GM23338 (cell line): ENCODE data around the gene CLOCK.

Experiments used
- CREB1 ChIP-seq: fragments of 250-450 bp; sonication (Bioruptor Pico); IDR thresholded peaks from 2 replicates; pipeline ENCODE4 v1.5.0; 2020; ENCODE audit warnings: low read depth, mild to moderate bottlenecking, moderate library complexity
- CTCF ChIP-seq, 2 experiments: fragments of 200-600 bp in 1 of 2; sonication (generic) in 1 of 2; conservative IDR thresholded peaks; 2 replicates each; pipeline versions ENCODE4 v1.5.1 to v1.6.1; 2016 to 2017; ENCODE audit warnings: antibody characterized with exemption in 2 of 2, low read depth in 2 of 2, mild to moderate bottlenecking in 2 of 2, moderate library complexity in 1 of 2
- EZH2 ChIP-seq: fragments of 200-600 bp; sonication (generic); IDR thresholded peaks from one replicate; pipeline ENCODE4 v1.8.0; 2017; ENCODE audit warnings: antibody characterized with exemption, mild to moderate bottlenecking, low read depth; ENCODE audit not compliant: unreplicated experiment
- POLR2AphosphoS5 ChIP-seq: IDR thresholded peaks from 2 replicates; pipeline ENCODE4 v1.6.1; 2016; ENCODE audit warnings: antibody characterized with exemption, low read depth
- REST ChIP-seq: IDR thresholded peaks from one replicate; pipeline ENCODE4 v1.6.1; 2018; ENCODE audit warnings: antibody characterized with exemption; ENCODE audit not compliant: unreplicated experiment
- STAT1 ChIP-seq: IDR thresholded peaks from one replicate; pipeline ENCODE4 v1.6.1; 2016; ENCODE audit warnings: antibody characterized with exemption; ENCODE audit not compliant: unreplicated experiment

- no peak for TF ChIP-seq CTCF (conservative IDR thresholded peaks at IDR 0.05; ENCODE audit: low read depth in 2 of 2)
- no peak for TF ChIP-seq EZH2
- TF ChIP-seq STAT1 = no peak
- no peak for TF ChIP-seq REST
- no peak for TF ChIP-seq CREB1 (CRISPR knock-in tag)
- no peak for TF ChIP-seq POLR2AphosphoS5
Observed at GRCh38 chr4:55574252-55574651, 27.5 kb upstream of the CLOCK start.
